GF-D8 (cell line): ENCODE results near the gene CD44.
"Not testable (repeated sequence)": the region's sequence is repeated elsewhere in the genome, so short reads cannot be mapped to it uniquely, and the experiment has no call there.

Experiments used
- DNase-seq: peaks from one replicate; lab custom pipeline; 2025; lab: John Stamatoyannopoulos, UW

Gene CD44

DNA sequence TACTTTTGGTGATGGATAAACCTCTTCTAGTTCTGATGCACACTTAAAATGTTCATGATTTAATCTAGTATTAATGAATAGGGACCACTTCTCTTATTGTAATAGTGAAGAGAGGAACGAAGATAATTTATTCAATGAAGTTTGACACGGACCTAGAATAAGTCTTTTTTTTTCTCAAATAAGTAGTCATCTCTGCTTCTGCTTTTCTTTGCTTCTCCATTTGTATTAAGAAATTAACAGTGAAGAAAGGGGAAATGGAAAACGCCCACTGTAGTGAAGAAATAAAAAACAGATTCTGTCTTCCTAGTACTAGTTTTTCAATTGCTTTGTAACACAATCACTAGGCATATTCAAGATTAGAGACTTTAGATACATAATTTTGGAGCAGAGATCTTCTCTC is 73.0 kb downstream of the CD44 start:
- DNase-seq, result peak; percentile 51

- DNase-seq, result no peak
Observed at GRCh38 chr11:35214226-35214770, 75.3 kb downstream of the CD44 start.

GRCh38 chr11:35214792-35215193 is 75.8 kb downstream of the CD44 start:
- no peak for DNase-seq

GRCh38 chr11:35215945-35216344 is 77.0 kb downstream of the CD44 start:
- no peak for DNase-seq

DNA sequence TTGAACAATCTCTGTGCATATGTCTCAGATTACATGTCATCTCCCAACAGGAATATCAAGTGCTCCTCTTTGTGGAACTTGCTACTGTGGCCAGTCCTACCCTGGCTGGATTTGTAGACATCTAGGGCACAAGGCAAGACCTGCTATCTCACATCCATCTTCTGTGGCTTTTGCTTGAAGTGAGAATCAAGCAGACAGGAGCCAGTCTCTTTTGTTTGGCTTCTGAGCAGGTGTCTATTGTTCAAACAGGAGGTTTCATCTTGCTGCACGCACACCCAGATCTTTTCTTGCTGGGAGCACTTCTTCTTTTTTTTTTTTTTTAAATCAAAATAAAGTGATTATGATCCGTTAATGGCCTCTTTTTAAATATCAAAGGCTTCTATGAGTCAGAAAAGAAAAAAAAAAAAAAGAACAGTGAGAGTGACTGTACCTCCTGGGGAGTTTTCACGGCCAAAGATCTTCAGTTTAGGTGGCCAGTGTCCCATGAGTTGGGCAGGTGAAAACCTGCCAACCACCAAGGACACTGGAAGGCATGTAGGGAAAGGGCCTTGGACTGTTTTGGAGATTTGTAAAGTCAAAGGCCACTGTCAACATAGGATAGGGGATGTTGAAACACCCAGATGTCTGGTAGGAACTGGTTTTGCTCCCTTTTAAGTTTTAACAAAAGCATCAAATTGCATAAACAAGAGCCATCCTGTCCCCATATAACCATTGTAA is 78.1 kb downstream of the CD44 start:
- no peak for DNase-seq

GRCh38 chr11:35218956-35219355 is 80.0 kb downstream of the CD44 start:
- no peak for DNase-seq

GRCh38 chr11:35223371-35223796 is 84.4 kb downstream of the CD44 start:
- no peak for DNase-seq

GRCh38 chr11:35223991-35224390 is 85.0 kb downstream of the CD44 start:
- no peak for DNase-seq

DNA sequence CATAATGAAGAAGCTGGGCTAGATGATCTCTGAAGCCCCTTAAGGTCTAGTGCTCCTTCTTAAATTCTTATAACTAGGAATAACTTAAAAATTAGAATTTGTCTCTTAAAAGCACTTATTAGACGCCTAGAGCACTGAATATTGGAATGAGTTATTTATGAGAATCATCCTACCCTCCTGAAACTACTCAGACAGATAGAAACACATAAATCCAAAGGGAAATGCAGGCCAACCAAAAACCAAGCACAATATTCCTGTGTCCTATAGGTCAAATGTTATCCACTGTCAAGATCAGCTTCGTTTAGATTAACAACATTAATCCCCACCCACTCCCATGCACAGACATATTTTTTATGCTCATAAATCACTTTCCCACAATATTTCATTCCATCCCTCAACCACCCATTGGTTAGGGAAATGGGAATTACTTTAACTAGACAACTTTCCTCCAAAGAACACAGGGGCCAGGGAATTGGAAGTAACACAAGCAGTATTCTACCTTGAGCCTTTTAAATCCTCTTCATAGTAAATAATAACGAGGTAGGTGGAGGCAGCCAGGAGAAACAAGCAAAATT is 87.1 kb downstream of the CD44 start:
- DNase-seq, result no peak

DNA sequence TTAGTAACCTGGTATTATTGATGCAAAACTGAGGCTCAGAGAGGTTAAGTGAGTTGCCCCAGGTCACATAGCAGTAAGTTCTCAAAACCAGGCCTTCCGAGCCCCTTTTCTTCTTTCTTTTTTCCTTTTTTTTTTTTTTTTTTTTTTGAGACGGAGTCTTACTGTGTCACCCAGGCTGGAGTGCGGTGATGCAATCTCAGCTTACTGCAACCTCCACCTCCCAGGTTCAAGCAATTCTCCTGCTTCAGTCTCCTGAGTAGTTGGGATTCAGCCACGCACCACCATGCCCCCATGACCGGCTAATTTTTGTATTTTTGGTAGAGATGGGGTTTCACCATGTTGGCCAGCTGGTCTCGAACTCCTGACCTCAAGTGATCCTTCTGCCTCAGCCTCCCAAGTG is 87.8 kb downstream of the CD44 start:
- not testable (repeated sequence) for DNase-seq

DNA sequence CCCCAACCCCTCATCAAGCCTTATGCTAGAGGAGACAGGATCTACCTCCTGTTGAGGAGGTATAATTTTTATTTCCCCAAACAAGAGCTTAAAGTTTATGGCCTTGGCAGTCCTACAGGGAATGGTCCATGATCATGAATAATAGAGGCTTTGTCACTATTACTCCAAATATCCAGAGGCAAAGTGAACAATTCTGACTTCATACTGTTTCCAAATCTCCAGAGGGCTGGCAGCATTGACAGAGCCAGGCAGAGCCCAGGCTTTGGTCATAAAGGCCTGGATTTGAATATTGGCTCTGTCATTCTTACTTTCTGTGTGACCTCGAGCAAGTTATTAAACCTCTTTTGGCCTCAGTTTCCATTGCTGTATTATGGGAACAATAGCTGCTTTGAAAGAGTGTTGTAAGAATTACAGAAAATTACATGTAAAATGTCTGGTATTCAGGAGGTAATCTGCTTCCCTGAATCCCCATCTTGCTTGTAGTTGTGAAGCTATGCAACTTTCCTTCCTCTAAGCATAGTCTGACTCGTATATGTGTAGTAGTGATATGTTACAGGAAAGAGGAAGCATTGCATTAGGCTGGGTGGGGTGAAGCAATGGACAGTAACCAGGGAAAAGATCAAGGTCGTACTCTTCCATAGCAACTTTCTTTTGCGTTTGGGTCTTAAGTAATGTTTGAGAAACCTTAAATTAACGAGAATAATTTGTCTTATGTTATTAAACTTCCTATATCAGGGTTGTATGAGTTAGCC is 88.8 kb downstream of the CD44 start:
- peak; percentile 27 for DNase-seq

DNA sequence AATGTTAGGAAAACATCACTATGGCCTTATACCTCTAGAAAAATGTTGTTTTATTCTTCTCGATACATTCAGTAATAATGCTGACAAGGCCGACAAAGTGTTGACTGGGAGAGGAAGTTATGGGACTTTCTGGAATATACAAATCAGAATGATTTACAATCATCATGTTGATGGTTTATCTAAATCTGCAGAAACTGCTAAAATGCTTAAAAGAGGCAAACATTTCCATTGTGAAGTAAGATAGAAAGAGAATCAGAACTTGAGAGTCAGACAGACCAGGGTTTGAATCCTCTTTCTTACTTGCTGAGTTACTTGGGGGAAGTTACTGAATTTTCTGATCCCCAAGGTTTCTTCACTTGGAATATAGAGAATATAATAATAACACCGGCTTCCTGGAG is 89.4 kb downstream of the CD44 start:
- no peak for DNase-seq

- no peak for DNase-seq
Observed at GRCh38 chr11:35230388-35230787, 91.4 kb downstream of the CD44 start.

DNA sequence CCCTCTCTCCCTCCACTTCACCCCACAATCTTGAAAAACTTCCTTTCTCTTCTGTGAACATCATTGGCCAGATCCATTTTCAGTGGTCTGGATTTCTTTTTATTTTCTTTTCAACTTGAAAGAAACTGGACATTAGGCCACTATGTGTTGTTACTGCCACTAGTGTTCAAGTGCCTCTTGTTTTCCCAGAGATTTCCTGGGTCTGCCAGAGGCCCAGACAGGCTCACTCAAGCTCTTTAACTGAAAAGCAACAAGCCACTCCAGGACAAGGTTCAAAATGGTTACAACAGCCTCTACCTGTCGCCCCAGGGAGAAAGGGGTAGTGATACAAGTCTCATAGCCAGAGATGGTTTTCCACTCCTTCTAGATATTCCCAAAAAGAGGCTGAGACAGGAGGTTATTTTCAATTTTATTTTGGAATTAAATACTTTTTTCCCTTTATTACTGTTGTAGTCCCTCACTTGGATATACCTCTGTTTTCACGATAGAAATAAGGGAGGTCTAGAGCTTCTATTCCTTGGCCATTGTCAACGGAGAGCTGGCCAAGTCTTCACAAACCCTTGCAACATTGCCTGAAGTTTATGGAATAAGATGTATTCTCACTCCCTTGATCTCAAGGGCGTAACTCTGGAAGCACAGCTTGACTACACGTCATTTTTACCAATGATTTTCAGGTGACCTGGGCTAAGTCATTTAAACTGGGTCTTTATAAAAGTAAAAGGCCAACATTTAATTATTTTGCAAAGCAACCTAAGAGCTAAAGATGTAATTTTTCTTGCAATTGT is 92.3 kb downstream of the CD44 start:
- no peak for DNase-seq

- DNase-seq, result no peak
Observed at GRCh38 chr11:35232891-35233330, 93.9 kb downstream of the CD44 start.

GRCh38 chr11:35233518-35233917 is 94.5 kb downstream of the CD44 start:
- no peak for DNase-seq

DNA sequence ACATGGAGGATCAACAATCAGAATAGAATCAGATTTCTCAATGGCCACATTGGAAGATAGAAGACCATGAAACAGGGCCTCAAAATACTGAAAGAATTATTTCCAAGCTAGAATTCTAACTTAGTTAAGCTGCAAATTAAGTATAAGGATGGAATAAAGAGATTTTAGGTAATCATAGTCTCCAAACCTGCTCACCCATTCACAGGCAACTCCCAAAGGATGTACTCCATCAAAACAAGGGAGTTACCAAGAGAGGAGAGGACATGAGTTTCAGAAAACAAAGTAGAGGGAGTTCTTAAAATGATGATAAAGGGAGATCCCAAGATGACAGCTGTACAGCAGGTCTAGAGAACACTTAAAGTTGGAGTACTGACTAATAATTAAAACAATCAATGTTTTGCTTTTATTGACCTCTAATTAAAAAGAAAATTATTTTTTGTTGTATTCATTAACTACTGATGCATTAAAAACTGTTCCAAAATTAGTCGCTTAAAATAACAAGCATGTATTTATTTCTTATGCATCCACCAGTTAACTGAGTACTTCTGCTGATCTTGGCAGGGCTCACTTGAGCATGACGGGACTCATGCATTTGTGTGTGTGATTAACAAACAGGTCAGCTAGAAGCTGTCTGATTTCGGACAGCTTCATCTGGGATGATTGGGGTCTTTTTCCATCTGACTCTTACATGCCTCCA is 95.6 kb downstream of the CD44 start:
- DNase-seq, result no peak

- no peak for DNase-seq
Observed at GRCh38 chr11:35235157-35235468, 96.1 kb downstream of the CD44 start.

DNA sequence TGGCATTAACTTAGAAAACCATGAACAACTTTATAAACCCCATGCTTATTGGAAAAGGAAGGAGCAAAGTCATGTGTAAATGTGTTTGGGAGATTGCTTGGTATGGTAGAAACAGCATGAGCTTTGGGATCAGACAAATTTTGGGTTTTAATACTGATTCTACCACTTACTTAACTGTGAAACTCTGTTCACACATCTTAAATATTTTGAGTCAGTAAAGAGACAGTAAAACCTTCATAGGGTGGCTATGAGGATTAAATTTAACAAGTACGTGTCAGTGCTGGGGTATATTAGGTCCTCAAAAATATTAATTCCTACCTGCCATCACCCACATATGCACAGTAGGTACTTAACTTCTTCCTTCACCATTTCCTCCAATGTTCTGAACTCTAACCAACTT is 96.5 kb downstream of the CD44 start:
- no peak for DNase-seq

DNA sequence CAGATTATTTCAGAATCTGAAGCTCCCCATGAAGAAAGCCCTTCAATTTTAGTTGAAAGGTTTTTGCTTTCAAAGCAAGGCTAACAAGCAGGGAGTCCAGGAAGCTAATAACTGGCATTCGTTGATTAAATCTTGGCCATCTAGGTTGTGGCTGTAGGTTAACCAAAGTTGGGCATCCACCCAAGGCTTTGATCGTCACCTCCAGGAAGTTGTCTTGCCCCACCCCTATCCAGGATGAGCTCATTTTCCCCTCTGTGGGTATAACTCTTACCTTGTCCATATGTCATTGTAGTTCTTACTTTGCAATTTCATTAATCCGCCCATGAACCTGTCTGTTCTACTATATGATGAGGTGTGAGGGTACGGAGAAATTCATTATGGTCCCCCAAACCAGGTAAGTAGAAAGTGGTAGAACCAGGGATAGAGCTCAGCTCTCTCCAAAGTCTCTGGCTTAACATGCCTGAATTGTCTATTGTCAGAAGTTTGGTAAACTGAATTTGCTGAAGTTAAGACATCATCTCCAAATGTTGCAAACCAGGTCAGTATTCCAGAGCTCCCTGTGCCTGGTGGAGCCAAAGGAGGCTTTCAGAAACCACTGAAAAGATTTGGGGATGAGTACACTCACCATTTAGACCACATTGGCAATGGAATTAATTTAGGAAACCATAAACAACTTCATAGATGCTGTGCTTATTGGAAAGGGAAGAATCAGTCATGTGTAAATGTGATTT is 97.1 kb downstream of the CD44 start:
- no peak for DNase-seq

- DNase-seq, result no peak
Observed at GRCh38 chr11:35236667-35237003, 97.7 kb downstream of the CD44 start.
